ENCODE results near the gene NUP210.

NUP210 gene

GRCh38 chr3:13427662-13428603 is 7.8 kb upstream of the NUP210 start:
- no peak overlapping the region for H3K9ac ChIP-seq (ENCODE audit: insufficient read length, low read depth)
- TF ChIP-seq SUZ12 (IDR thresholded peaks at IDR 0.05; ENCODE audit: extremely low read depth, insufficient read depth, insufficient read length), result no peak
- no peak for TF ChIP-seq ZNF274 (IDR thresholded peaks at IDR 0.05; ENCODE audit: low read depth, low read length)
- TF ChIP-seq YY1 (IDR thresholded peaks at IDR 0.05; ENCODE audit: insufficient read depth, insufficient read length), result no peak
- H3K9me3 ChIP-seq (ENCODE audit: insufficient read depth, low read length), result 0 out of 2 replicates have a peak, but pooled peaks cover 3% of the 10 kb centered on the region
- DNase-seq (ENCODE audit: low read depth, low spot score), result no peak
- no peaks in the 10 kb centered on the region for H3K27me3 ChIP-seq (ENCODE audit: insufficient read depth, insufficient read length)
- H3K4me3 ChIP-seq (ENCODE audit: insufficient read length, low read depth), result no peak overlapping the region
- H3K4me1 ChIP-seq (ENCODE audit: insufficient read depth, insufficient read length), result no peaks in the 10 kb centered on the region
- H3K36me3 ChIP-seq (ENCODE audit: insufficient read depth, insufficient read length, low read length), result no peaks in the 10 kb centered on the region

- H3K4me1 ChIP-seq (ENCODE audit: insufficient read depth, insufficient read length), result no peaks in the 10 kb centered on the region
- H3K4me3 ChIP-seq (ENCODE audit: insufficient read length, low read depth), result no peak overlapping the region
- no peak for TF ChIP-seq YY1 (IDR thresholded peaks at IDR 0.05; ENCODE audit: insufficient read depth, insufficient read length)
- no peak for TF ChIP-seq ZNF274 (IDR thresholded peaks at IDR 0.05; ENCODE audit: low read depth, low read length)
- no peak for TF ChIP-seq SUZ12 (IDR thresholded peaks at IDR 0.05; ENCODE audit: extremely low read depth, insufficient read depth, insufficient read length)
- no peaks in the 10 kb centered on the region for H3K9me3 ChIP-seq (ENCODE audit: insufficient read depth, low read length)
- H3K27me3 ChIP-seq (ENCODE audit: insufficient read depth, insufficient read length), result peaks cover 4% of the 10 kb centered on the region
- DNase-seq (ENCODE audit: low read depth, low spot score), result no peak
- H3K9ac ChIP-seq (ENCODE audit: insufficient read length, low read depth), result no peak overlapping the region
- no peaks in the 10 kb centered on the region for H3K36me3 ChIP-seq (ENCODE audit: insufficient read depth, insufficient read length, low read length)
Measured at GRCh38 chr3:13426591-13426990, 6.5 kb upstream of the NUP210 start.

GRCh38 chr3:13425689-13426088 is 5.6 kb upstream of the NUP210 start:
- H3K27me3 ChIP-seq (ENCODE audit: insufficient read depth, insufficient read length), result peaks cover 13% of the 10 kb centered on the region
- no peak overlapping the region for H3K4me3 ChIP-seq (ENCODE audit: insufficient read length, low read depth)
- H3K9me3 ChIP-seq (ENCODE audit: insufficient read depth, low read length), result no peaks in the 10 kb centered on the region
- H3K36me3 ChIP-seq (ENCODE audit: insufficient read depth, insufficient read length, low read length), result no peaks in the 10 kb centered on the region
- peaks cover 3% of the 10 kb centered on the region for H3K4me1 ChIP-seq (ENCODE audit: insufficient read depth, insufficient read length)
- DNase-seq (ENCODE audit: low read depth, low spot score), result no peak
- no peak overlapping the region for H3K9ac ChIP-seq (ENCODE audit: insufficient read length, low read depth)
- TF ChIP-seq YY1 (IDR thresholded peaks at IDR 0.05; ENCODE audit: insufficient read depth, insufficient read length) (no peak), SUZ12 (IDR thresholded peaks at IDR 0.05; ENCODE audit: extremely low read depth, insufficient read depth, insufficient read length) (no peak), ZNF274 (IDR thresholded peaks at IDR 0.05; ENCODE audit: low read depth, low read length) (no peak)

- DNase-seq (ENCODE audit: low read depth, low spot score), result no peak
- H3K9ac ChIP-seq (ENCODE audit: insufficient read length, low read depth), result no peak overlapping the region
Measured at GRCh38 chr3:13424865-13425617, 4.9 kb upstream of the NUP210 start.

GRCh38 chr3:13424141-13424844 is 4.2 kb upstream of the NUP210 start:
- Histone ChIP-seq H3K9me3 (ENCODE audit: insufficient read depth, low read length) (no peaks in the 10 kb centered on the region), H3K4me3 (ENCODE audit: insufficient read length, low read depth) (no peak overlapping the region), H3K9ac (ENCODE audit: insufficient read length, low read depth) (no peak overlapping the region), H3K36me3 (ENCODE audit: insufficient read depth, insufficient read length, low read length) (no peaks in the 10 kb centered on the region), H3K27me3 (ENCODE audit: insufficient read depth, insufficient read length) (peaks cover 23% of the 10 kb centered on the region), H3K4me1 (ENCODE audit: insufficient read depth, insufficient read length) (peaks cover 4% of the 10 kb centered on the region)
- TF ChIP-seq SUZ12 (IDR thresholded peaks at IDR 0.05; ENCODE audit: extremely low read depth, insufficient read depth, insufficient read length) (no peak), ZNF274 (IDR thresholded peaks at IDR 0.05; ENCODE audit: low read depth, low read length) (no peak), YY1 (IDR thresholded peaks at IDR 0.05; ENCODE audit: insufficient read depth, insufficient read length) (no peak)
- no peak for DNase-seq (ENCODE audit: low read depth, low spot score)

More at GRCh38 chr3:13424865-13425617, 4.9 kb upstream of the NUP210 start:
- Histone ChIP-seq H3K27me3 (ENCODE audit: insufficient read depth, insufficient read length) (peaks cover 16% of the 10 kb centered on the region), H3K9me3 (ENCODE audit: insufficient read depth, low read length) (no peaks in the 10 kb centered on the region), H3K4me1 (ENCODE audit: insufficient read depth, insufficient read length) (peaks cover 4% of the 10 kb centered on the region), H3K4me3 (ENCODE audit: insufficient read length, low read depth) (no peak overlapping the region), H3K36me3 (ENCODE audit: insufficient read depth, insufficient read length, low read length) (no peaks in the 10 kb centered on the region)
- TF ChIP-seq ZNF274 (IDR thresholded peaks at IDR 0.05; ENCODE audit: low read depth, low read length), result no peak

- Histone ChIP-seq H3K9me3 (ENCODE audit: insufficient read depth, low read length) (no peaks in the 10 kb centered on the region), H3K9ac (ENCODE audit: insufficient read length, low read depth) (peak overlapping the region; percentile 76), H3K27me3 (ENCODE audit: insufficient read depth, insufficient read length) (peaks cover 30% of the 10 kb centered on the region), H3K4me3 (ENCODE audit: insufficient read length, low read depth) (peak overlapping the region; percentile 85), H3K4me1 (ENCODE audit: insufficient read depth, insufficient read length) (peaks cover 10% of the 10 kb centered on the region), H3K36me3 (ENCODE audit: insufficient read depth, insufficient read length, low read length) (peaks cover under 1% of the 10 kb centered on the region)
- no peak for DNase-seq (ENCODE audit: low read depth, low spot score)
- TF ChIP-seq YY1 (IDR thresholded peaks at IDR 0.05; ENCODE audit: insufficient read depth, insufficient read length) (no peak), ZNF274 (IDR thresholded peaks at IDR 0.05; ENCODE audit: low read depth, low read length) (no peak), SUZ12 (IDR thresholded peaks at IDR 0.05; ENCODE audit: extremely low read depth, insufficient read depth, insufficient read length) (no peak)
Measured at GRCh38 chr3:13420831-13421765, 976 bp upstream of the NUP210 start.
